GM23338 (cell line): Measurements from ENCODE around the gene UBLCP1. TPM values are rescaled to one million over a fixed set of nuclear protein-coding genes. Genes with fewer than 3 reads are reported as not detected.
"Not testable (repeated sequence)": the region's sequence is repeated elsewhere in the genome, so short reads cannot be mapped to it uniquely, and the experiment has no call there.

Experiments
- ATAC-seq: fragments of 200-7000 bp; cut with Tn5 transposase; 3 replicates; pipeline ENCODE4 v1.9.1; 2020
- DNase-seq: peaks from one replicate; pipeline ENCODE4 v3.0.0-alpha.2; 2015; ENCODE audit warnings: low spot score
- H2AFZ ChIP-seq: fragments of 200-600 bp; sonication (generic); 2 replicates; pipeline ENCODE4 v1.8.0; 2016; ENCODE audit warnings: antibody characterized with exemption, mild to moderate bottlenecking, moderate library complexity
- H3F3A ChIP-seq: fragments of 200-600 bp; sonication (generic); replicated peaks from 2 replicates; pipeline ENCODE4 v1.8.0; 2017; ENCODE audit warnings: antibody characterized with exemption, mixed run types, low read depth
- H3K27ac ChIP-seq: fragments of 200-600 bp; sonication (generic); 2 replicates; pipeline ENCODE4 v1.6.1; 2016; ENCODE audit warnings: low read depth
- H3K27me3 ChIP-seq: fragments of 200-600 bp; sonication (generic); 2 replicates; pipeline ENCODE4 v1.8.0; 2016; ENCODE audit warnings: mild to moderate bottlenecking, mixed run types, moderate library complexity; ENCODE audit not compliant: insufficient read depth
- H3K36me3 ChIP-seq: fragments of 200-600 bp; sonication (generic); 2 replicates; pipeline ENCODE4 v1.8.0; 2016; ENCODE audit warnings: mild to moderate bottlenecking; ENCODE audit not compliant: insufficient read depth
- H3K4me1 ChIP-seq: fragments of 200-600 bp; sonication (generic); 2 replicates; pipeline ENCODE4 v1.8.0; 2016; ENCODE audit warnings: mild to moderate bottlenecking, moderate library complexity; ENCODE audit not compliant: insufficient read depth
- H3K4me2 ChIP-seq: fragments of 200-600 bp; sonication (generic); 2 replicates; pipeline ENCODE4 v1.7.1; 2017; ENCODE audit warnings: mixed run types
- H3K4me3 ChIP-seq: fragments of 200-600 bp; sonication (generic); 2 replicates; pipeline ENCODE4 v1.6.1; 2016; ENCODE audit warnings: mixed run types
- H3K79me2 ChIP-seq: fragments of 200-600 bp; sonication (generic); replicated peaks from 2 replicates; pipeline ENCODE4 v1.8.0; 2017; ENCODE audit warnings: mild to moderate bottlenecking; ENCODE audit not compliant: insufficient read depth
- H3K9me2 ChIP-seq: fragments of 200-600 bp; sonication (generic); 2 replicates; pipeline ENCODE4 v1.8.0; 2017; ENCODE audit not compliant: insufficient read depth
- H4K20me1 ChIP-seq: fragments of 200-600 bp; sonication (generic); replicated peaks from 2 replicates; pipeline ENCODE4 v1.8.0; 2017; ENCODE audit warnings: mild to moderate bottlenecking; ENCODE audit not compliant: insufficient read depth
- H3K27ac Mint-ChIP-seq: 2 replicates; pipeline ENCODE4 v1.8.0; 2020; ENCODE audit warnings: inconsistent platforms, mild to moderate bottlenecking, moderate library complexity, mixed read lengths
- H3K27me3 Mint-ChIP-seq: 3 replicates; pipeline ENCODE4 v1.8.0; 2022; ENCODE audit warnings: low read depth, mild to moderate bottlenecking, moderate library complexity, mixed read lengths, inconsistent platforms; ENCODE audit not compliant: insufficient read depth, poor library complexity
- H3K36me3 Mint-ChIP-seq: 3 replicates; pipeline ENCODE4 v1.8.0; 2021; ENCODE audit warnings: low read depth, mild to moderate bottlenecking, inconsistent platforms, moderate library complexity, mixed read lengths
- H3K4me1 Mint-ChIP-seq: 3 replicates; pipeline ENCODE4 v1.8.0; 2020; ENCODE audit warnings: mild to moderate bottlenecking, inconsistent platforms, mixed read lengths
- H3K4me3 Mint-ChIP-seq: 3 replicates; pipeline ENCODE4 v1.8.0; 2021; ENCODE audit warnings: moderate library complexity, mild to moderate bottlenecking, inconsistent platforms, mixed read lengths
- H3K9me3 Mint-ChIP-seq: 3 replicates; pipeline ENCODE4 v1.8.0; 2020; ENCODE audit warnings: moderate library complexity, mild to moderate bottlenecking, inconsistent platforms, mixed read lengths
- CREB1 ChIP-seq: fragments of 250-450 bp; sonication (Bioruptor Pico); IDR thresholded peaks from 2 replicates; pipeline ENCODE4 v1.5.0; 2020; ENCODE audit warnings: low read depth, mild to moderate bottlenecking, moderate library complexity
- JUNB ChIP-seq: IDR thresholded peaks from one replicate; pipeline ENCODE4 v1.6.1; 2016; ENCODE audit warnings: antibody characterized with exemption; ENCODE audit not compliant: unreplicated experiment
- POLR2AphosphoS5 ChIP-seq: IDR thresholded peaks from 2 replicates; pipeline ENCODE4 v1.6.1; 2016; ENCODE audit warnings: antibody characterized with exemption, low read depth
- REST ChIP-seq: IDR thresholded peaks from one replicate; pipeline ENCODE4 v1.6.1; 2018; ENCODE audit warnings: antibody characterized with exemption; ENCODE audit not compliant: unreplicated experiment
- ZNF114 ChIP-seq: fragments of 250-450 bp; sonication (Bioruptor Pico); IDR thresholded peaks from 2 replicates; pipeline ENCODE4 v1.5.0; 2020; ENCODE audit warnings: mild to moderate bottlenecking, moderate library complexity
- ZNF462 ChIP-seq: fragments of 250-450 bp; sonication (Bioruptor Pico); IDR thresholded peaks from 2 replicates; pipeline ENCODE4 v1.5.0; 2020; ENCODE audit warnings: mild to moderate bottlenecking, moderate library complexity
- polyA plus RNA-seq: library from polyadenylated mRNA; unstranded; fragments of >200 nt; fragmentation: Nextera tagmentation; extraction: Ambion mirVana; gene quantifications from 2 replicates; pipeline ENCODE4 v1.2.1, GENCODE V29; 2016
- total RNA-seq: library from RNA; depleted of rRNA; stranded (reverse); fragments of >200 nt; shearing (Covaris generic); gene quantifications from 2 replicates; pipeline ENCODE4 v1.2.3, GENCODE V29; 2014

Gene UBLCP1
- total and polyA plus RNA-seq, 2 experiments from 2014 or later, result 45.0 to 56.1 TPM

- TF ChIP-seq ZNF462 (CRISPR knock-in tag) (no peak), JUNB (no peak), REST (no peak), ZNF114 (CRISPR knock-in tag) (no peak), POLR2AphosphoS5 (no peak), CREB1 (CRISPR knock-in tag) (no peak)
Observed at GRCh38 chr5:159301466-159301865, 38.4 kb downstream of the UBLCP1 start (continued).

- H3K36me3 ChIP-seq, result 0 out of 2 replicates have a peak, but pooled peaks cover 11% of the 10 kb centered on the region
- H3K27me3 Mint-ChIP-seq, H3K4me3 ChIP-seq, H3K27ac Mint-ChIP-seq, H3K4me3 Mint-ChIP-seq, H4K20me1 ChIP-seq, H3K79me2 ChIP-seq, H3F3A ChIP-seq, H3K27ac ChIP-seq, H3K27me3 ChIP-seq, H3K4me1 Mint-ChIP-seq, H3K4me1 ChIP-seq, H3K4me2 ChIP-seq, H3K9me2 ChIP-seq, DNase-seq, H2AFZ ChIP-seq, ATAC-seq: not testable (repeated sequence)
- H3K36me3 Mint-ChIP-seq, result peaks cover 32% of the 10 kb centered on the region
- peaks cover 61% of the 10 kb centered on the region for H3K9me3 Mint-ChIP-seq
Observed at GRCh38 chr5:159301929-159302860, 39.1 kb downstream of the UBLCP1 start.
